Colon (tissue), 2 donors: ENCODE data around the gene NAPA.

Experiments
- FAIRE-seq: peaks from 2 replicates; lab custom pipeline; 2012; peaks lifted over from hg19 to GRCh38; lab: Jason Lieb, UNC
- donor health status: control.
- donor health status: control.

NAPA gene

DNA sequence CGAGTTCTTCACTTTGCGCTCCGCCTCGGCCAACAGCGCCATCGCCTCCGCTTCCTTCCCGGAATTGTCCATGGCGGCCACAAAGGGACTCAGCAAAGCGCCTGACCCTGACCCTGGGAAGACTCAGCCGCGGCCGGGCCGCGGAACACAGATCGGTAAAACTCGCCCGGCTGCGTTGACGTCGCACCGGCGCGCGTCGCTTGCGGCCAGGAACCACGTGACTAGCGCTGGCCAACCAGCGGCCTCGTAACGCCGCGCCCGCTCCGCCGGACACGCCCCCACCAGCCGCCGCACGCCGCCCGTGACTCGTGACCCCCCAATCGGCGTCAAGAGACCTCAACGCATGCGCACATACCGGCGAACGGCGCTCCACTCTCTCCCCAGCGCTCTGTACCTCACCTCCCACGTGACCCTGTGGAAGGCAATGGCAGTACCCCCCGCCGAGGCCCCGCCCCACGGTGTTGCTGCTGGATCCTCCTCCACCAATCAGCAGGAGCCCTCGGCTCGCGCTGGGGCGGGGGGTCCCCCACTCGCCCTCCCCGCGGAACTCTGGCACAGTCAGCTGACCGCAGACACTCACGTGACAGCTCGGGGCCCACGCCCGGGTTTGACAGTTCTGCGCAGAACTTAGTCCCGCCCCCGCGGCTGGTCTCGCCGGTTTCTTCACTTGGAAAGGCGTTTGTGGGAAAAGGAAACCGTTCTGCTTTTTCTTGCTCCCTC is at the start of gene NAPA:
NAPA (minus strand) TSS at position 195 of the 720 bp plus-strand sequence; CDS start at position 72, 123 bp downstream.
- FAIRE-seq: peak; percentile 92

DNA sequence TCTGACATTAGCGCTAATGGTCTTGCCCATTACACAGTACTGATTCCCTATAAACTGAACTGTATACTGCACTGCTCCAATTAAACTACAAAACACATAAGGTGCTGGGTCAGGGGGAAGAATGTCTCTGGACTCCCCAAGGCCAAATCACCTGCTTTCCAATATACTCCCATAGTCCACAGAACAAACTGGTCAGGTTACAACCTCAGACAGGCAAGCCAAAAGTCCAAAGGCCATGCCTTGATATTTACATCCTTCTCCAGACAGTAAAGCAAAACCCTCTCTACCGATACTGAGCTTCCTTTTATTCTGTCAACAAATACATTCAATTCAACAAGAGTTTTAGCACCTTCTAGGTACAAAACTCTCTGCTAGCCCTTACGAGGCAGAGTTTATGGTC is 49.2 kb upstream of the NAPA start:
- peak; percentile 72 for FAIRE-seq

DNA sequence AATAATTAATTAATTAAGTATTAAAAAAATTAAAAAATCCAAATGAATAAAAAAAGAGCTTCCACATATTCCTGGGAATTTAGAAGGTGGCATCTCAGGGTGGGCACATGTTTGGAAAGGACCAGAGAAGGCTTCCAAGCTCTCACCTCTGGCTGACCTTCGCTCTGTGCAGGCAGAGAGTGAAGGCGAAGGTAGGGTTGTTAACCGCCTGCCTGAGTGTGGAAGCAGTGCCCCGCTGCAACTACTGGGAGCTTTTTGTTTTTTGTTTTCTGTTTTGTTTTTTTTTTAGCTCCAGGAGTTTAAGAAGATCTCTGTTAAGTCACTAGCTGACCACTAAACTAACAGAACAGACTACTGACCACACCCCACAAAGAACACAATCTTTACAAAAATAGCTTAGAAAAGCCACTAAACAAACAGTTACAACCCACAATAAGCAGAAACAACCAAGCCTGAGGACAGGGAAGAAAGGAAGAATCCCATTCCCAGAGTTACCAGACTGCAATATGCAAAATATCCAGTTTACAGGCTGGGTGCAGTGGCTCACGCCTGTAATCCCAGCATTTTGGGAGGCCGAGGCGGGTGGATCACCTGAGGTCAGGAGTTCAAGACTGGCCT is 46.7 kb upstream of the NAPA start:
- FAIRE-seq: no peak

DNA sequence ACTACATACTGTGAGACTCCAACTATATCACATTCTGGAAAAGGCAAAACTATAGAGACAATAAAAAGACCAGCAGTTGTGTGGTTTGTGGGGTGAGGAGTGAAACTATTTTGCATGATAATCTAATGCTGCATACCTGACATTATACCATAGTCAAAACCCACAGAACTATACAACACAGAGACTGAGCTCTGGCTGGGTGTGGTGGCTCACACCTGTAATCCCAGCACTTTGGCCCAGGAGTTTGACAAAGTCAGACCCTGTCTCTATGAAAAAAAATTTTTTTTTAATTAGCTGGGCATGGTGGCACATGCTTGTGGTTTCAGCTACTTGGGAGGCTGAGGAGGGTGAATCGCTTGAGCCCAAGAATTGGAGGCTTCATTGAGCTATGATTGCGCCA is 46.1 kb upstream of the NAPA start:
- no peak for FAIRE-seq

DNA sequence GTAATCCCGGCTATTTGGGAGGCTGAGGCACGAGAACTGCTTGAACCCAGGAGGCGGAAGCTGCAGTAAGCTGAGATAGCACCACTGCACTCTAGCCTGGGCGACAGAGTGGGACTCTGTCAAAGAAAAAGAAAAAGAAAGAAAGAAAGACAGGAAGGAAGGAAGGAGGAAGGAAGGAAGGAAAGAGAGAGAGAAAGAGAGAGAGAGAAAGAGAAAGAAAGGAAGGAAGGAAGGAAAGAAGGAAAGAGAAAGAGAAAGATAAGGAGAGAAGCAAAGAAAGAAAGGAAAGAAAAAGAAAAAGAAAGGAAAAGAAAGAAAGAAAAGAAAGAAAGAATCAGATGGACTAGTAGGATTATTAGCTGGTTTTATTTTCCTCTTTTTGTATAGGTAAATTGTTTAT is 35.3 kb upstream of the NAPA start:
- no peak for FAIRE-seq

DNA sequence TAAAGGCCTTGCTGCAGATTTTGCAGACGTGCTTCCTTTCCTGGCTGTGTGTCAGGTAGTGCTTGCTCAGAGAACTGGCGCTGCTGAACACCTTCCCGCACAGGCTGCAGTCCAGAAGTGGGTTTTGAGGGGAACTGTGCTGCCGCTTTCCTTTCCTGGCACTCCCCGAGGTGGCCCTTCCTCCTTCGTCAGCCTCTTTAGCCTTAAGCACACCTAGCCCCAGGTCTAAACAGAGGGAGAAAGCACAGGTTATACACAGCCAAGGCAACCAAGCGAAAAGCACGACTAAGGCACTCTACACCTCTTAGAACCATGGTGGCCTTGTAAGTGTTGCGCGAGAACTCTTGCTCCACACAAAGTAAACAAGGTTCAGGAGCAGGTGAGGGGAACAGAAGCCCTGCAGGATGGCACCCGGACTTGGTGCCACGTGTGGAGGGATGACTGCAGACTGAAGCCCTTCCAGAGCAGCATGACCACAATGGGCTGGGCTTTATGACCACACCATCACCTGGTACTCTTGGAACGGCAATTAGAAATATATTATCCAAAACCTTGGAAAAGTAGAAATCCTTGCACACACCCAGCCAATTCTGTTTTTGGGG is 34.5 kb upstream of the NAPA start:
- no peak for FAIRE-seq

DNA sequence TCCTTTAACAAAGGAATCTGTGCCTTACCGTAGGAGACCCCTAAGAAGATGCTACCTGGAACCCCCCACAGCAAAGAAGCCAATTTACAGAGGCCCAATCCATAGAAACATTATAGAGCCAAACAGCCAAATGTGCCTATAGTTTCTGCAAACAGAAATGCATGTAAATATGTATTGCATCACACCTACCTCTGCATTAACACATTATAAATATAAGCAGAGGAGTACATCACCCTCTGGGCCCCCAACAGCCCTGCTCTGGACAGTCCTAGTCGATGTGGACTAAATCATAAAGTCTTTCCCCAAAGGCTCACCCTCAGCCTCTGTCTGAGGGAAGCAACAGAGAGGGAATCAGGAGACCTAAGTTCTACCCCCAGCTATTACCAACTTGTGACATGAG is 32.3 kb upstream of the NAPA start:
- FAIRE-seq: no peak

DNA sequence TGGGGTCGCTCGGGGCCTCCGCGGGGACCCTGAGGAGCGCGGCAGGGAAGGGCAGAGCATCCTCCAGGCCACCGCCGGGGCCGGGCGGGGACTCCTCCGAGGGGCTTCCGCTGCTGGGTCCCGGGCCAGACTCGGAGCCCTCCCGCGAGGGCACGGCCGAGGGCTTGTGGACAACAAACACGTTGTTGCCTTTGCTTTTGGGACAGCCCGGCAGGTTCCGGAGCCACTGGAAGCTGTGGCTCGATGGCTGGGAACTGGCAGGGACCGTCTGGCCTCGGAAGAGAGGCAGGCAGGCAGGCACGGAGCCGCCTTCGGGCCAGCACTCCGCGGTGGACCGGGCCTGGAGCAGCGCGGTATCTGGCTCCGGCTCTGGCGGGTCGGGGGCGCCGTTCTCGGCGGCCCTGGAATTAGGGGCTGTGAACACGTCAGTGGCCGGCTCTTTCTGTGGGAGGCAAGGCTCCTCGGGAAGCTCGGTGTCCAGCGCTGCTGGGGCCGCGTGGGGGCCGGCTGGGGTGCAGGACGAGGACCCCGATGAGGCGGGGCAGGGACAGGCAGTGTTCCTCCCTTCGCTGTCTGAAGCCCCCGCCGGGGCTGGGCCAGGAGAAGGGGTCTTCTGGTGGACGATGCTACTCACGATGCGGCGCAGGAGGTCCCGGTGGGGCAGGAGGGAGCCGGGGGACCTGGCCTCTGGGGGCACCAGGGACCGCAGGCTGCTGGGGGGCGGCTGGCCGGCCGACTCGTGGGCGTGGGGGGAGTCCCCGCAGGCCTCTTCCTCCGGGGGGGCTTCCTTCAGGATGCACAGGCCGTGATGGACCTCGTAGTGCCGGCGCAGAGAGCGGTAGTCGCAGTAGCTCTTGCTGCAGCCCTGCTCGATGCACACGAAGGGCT is 30.4 kb upstream of the NAPA start:
- FAIRE-seq: no peak

DNA sequence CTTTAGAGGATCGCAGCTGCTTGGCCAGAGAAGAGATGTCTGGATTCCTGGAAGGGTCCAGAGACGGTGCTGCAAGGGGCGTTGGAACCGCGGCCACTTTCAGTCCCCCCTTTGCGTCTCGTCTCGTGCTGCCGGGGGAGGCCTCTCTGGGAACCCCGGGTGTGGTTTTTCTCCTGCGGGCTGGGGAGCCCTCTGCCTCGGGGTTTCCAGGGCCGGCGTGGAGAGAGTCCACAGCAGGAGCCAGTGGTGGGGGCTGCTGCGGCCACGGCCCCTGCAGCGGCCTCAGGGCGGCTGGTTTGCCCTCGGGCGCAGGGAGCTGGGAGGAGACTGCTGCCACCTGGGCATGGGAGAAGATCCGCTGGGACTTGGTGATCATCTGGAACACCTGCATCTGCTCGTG is 29.6 kb upstream of the NAPA start:
- no peak for FAIRE-seq

DNA sequence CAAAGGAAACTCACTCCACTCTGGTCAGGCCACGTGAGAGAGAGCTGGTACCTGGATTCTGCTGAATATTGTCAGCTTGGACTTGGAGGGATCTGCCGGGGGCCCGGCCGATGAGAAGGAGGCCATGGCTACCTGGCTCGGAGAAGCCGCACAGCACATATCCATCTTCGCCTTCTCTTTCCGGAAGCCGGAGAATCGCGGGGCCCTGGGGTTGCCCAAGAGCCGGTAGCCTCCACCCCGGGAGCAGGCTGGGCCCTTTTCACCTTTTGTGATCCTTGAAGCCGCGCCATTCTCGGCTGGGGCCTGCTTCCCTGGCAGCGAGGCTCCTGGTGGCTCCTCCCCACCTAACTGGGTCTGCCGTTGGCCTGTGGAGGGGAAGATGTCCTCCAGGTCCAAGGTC is 29.2 kb upstream of the NAPA start:
- FAIRE-seq: no peak

DNA sequence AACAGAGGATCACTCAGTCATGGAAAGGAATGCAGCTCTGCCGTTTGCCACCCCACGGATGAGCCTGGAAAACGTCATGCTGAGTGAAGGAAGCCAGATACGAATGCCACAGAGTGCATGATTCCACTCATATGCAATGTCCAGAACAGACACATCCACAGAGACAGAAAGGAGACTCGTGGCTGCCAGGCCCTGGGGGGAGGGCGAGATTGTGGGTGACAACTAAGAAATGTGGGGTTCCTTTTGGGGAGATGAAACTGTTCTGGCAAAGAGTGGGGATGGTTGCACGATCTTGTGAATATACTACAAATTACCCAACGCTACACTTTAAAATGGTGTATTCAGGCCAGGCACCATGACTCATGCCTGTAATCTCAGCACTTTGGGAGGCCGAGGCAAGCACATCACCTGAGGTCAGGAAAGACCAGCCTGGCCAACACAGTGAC is 27.2 kb upstream of the NAPA start:
- FAIRE-seq: no peak

DNA sequence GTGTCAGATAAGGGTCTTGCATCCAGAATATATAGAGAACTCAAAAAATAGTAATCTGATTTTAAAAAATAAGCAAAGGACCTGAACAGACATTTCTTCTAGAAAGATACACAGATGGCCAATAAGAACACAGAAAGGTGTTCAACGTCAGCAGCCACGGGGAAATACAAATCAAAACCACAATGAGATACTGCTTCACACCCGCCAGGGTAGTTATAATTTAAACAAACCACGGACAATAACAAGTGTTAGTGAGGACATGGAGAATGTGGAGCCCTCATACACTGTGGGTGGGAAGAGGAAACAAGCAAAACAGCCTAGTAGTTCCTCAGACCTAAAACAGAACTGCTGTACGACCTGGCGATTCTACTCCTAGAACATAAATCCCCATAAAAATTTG is 26.7 kb upstream of the NAPA start:
- FAIRE-seq: no peak

DNA sequence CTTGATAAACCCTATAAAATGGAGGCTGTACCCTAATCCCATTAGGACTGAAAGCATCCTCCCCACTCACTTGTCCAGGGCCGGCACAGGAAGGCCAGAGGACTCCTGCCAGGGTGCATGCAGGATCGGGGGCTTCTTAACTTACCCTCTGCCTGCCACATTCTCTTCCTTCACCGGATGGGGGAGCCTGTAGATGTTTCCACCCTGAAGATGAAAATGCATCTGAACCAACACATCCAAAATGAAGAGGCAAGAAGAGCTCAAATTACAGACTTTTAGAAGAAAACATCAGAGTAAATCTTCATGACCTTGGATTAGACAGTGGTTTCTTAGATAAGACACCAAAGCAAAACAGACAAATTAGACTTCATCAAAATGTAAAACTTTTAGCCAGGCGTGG is 25.9 kb upstream of the NAPA start:
- no peak for FAIRE-seq

DNA sequence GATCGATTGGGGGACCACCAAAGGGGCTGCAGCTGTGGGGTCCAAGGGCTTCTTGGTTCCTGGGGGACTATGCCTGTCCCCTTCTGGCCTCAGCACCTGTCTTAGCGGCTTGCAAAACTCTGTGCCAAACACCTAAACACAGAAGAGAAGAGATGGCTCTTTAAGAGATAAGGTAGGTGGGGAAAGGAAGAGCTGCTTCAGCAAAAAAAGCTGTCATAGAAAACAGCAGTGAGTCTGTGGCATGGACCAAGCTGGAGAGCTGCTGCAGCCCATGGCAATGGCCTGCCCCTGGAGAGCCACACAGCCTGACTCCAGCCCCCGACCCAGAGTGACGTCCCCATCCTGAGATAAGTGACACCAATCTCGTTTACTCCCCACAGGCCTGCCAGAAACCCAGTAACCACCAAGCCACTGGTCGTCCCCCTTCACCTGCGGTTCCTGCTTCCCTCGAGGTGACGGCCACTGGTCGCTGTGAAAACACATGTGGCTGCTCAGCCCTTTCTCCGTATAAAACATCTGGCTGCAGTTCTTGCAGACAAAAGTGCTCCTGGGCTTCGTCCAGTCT is 25.0 kb upstream of the NAPA start:
- no peak for FAIRE-seq

DNA sequence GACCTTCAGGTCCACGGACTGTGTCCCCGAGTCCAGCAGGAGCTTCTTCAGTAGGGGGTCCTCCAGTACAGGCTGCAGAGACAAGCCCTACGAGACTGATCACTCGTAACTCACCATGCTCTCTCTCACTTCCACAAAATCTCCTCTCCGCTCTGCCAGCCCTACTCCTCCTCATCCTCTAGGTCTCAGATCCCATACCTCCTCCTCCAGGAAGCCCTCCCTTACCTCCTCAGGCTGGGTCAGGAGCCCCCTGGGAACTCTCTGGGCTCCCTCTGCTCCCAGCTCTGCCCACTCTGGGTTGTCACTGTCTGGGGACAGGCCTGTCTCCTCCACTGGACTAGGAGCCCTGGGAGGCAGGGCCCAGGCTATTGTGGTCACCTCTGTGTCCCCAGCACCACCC is 23.9 kb upstream of the NAPA start:
- no peak for FAIRE-seq

DNA sequence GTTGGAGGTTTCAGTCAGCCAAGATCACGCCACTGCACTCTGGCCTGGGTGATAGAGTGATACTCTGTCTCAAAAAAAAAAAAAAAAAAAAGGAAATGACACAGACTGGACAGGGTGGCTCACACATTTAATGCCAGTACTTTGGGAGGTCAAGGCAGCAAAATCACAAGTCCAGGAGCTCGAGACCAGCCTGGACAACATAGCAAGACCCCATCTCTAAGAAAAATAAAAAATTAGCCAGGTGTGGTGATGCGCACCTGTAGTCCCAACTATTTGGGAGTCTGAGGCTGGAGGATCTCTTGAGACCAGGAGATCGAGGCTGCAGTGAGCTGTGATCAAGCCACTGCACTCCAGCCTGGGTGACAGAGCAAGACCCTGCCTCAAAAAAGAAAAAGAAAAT is 22.6 kb upstream of the NAPA start:
- FAIRE-seq: no peak

DNA sequence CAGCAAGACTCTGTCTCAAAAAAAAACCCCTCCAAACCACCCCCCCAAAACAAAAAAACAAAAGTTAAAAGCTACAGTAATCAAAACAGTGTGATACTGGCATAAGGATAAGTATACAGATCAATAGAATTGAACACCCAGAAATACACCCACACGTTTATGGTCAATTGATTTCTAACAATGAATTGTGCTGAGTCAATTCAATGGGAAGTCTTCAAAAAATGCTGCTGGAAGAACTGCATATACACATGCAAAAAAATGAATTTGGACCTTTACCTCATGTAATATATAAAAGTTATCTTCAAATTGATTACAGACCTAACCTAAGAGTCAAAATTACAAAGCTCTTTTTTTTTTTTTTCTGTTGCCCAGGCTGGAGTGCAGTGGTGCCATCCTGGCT is 19.8 kb upstream of the NAPA start:
- FAIRE-seq: no peak

DNA sequence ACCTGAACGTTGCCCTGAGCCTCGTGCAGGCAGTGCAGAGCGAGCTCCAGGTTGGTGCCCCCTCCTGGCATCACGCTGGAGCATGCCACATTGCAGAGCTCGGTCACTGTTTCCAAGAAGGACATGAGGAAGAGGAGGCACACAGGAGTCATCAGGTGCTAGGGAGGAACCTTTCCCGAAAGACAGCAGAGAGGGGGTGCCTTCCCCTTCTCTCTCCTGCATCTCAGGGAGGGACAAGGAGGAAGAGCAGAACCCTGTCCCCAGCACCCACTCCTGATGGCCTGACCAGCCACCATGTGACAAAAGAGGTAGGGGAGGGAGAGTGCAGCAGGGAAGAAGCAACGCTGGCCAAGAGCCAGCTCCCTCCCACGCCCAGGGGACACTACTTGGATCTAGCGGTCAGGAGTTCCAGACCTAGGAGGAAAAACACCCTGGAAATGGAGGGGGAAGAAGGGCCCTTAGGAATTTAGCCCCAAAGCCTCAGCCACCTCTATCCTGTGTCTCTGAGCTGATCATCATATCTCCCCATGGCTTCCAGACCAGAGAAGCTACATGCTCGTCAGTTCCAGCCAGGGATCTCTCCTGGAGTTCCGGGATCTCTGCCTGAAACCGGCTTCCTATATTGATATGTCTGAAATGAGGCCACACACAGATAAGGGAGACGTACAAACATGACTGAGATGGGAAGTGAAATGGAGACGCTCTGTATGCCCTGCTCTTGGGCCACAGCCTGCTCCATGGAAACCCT is 17.0 kb upstream of the NAPA start:
- FAIRE-seq: no peak

DNA sequence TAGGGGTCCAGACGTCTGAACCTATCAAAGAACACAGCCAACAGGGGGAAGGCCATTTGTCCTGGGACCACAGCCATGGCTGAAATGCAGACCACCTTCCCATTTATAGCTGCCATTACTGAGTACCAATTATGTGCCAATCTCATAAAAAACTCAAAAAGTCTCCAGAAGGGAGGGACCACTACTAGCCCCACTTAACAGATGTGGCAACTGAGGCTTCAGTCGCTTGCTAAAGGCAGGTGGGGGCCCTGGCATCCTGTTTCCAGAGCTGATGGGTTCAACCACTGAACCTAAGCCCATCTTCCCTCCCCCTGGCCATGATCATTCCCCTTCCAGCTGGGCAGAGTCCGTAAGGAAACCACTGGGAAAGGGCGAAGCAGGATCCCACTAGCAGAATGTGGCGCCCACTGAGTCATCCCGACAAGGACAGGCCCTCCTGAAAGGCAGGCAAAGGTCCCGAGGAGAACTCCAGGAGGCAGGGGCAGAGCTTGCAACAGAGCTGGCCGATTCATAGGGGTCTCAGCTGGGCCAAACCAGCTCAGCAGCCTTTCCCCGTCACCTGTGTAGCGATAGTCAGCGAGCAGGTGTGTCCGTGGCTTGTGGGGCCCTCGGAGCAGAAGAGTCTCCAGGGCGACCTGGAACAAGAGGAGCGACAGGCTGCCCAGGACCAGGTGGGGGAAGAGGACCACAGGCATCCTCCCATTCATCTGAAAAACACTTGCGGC is 14.3 kb upstream of the NAPA start:
- FAIRE-seq: no peak

DNA sequence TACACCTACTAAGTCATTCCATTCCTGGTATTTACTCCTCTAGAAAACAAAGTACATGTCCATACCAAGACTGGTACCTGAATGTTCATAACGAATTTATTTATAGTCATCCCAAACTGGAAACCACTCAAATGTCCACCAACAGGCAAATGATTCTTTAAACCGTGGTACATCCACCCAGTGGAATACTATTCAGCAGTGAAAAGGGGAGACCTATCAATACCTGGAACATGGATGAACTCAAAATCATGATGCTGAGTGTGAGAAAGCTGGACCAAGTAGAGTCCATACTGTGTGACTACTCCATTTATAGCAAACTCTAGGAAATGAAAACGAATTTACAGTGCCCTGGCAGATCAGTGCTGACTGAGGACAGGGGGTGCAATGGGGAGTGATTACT is 11.9 kb upstream of the NAPA start:
- no peak for FAIRE-seq

DNA sequence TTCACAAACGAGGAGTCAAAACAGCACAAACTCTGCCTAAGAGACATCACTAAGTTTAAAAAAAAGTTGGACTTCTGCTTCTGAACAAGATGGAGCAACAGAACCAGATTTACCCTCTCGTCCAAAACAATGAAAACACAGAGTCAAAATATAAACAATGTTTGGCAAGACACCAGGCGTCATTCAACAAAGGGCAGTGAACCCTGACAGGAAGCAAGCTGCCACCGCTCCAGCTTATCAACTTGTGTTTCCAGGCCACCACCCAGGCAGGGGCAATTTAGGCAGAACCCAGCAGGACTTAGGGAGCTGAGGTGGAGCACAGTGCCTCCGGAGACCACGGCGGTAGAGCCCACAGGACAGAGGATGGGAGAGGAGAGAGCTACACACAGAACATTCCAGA is 8.6 kb upstream of the NAPA start:
- FAIRE-seq: no peak
